Activated T-cell treated with anti-CD3 and anti-CD28 coated beads, Interleukin-2, amount 50 U/mL, for 1 hour (primary cell): ENCODE results near the gene ADD2.
"Not testable (repeated sequence)": the region's sequence is repeated elsewhere in the genome, so short reads cannot be mapped to it uniquely, and the experiment has no call there.

ENCODE experiments used
- DNase-seq: peaks from one replicate; pipeline ENCODE4 v3.0.0-alpha.2; 2020

Gene ADD2, protein sequence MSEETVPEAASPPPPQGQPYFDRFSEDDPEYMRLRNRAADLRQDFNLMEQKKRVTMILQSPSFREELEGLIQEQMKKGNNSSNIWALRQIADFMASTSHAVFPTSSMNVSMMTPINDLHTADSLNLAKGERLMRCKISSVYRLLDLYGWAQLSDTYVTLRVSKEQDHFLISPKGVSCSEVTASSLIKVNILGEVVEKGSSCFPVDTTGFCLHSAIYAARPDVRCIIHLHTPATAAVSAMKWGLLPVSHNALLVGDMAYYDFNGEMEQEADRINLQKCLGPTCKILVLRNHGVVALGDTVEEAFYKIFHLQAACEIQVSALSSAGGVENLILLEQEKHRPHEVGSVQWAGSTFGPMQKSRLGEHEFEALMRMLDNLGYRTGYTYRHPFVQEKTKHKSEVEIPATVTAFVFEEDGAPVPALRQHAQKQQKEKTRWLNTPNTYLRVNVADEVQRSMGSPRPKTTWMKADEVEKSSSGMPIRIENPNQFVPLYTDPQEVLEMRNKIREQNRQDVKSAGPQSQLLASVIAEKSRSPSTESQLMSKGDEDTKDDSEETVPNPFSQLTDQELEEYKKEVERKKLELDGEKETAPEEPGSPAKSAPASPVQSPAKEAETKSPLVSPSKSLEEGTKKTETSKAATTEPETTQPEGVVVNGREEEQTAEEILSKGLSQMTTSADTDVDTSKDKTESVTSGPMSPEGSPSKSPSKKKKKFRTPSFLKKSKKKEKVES

DNA sequence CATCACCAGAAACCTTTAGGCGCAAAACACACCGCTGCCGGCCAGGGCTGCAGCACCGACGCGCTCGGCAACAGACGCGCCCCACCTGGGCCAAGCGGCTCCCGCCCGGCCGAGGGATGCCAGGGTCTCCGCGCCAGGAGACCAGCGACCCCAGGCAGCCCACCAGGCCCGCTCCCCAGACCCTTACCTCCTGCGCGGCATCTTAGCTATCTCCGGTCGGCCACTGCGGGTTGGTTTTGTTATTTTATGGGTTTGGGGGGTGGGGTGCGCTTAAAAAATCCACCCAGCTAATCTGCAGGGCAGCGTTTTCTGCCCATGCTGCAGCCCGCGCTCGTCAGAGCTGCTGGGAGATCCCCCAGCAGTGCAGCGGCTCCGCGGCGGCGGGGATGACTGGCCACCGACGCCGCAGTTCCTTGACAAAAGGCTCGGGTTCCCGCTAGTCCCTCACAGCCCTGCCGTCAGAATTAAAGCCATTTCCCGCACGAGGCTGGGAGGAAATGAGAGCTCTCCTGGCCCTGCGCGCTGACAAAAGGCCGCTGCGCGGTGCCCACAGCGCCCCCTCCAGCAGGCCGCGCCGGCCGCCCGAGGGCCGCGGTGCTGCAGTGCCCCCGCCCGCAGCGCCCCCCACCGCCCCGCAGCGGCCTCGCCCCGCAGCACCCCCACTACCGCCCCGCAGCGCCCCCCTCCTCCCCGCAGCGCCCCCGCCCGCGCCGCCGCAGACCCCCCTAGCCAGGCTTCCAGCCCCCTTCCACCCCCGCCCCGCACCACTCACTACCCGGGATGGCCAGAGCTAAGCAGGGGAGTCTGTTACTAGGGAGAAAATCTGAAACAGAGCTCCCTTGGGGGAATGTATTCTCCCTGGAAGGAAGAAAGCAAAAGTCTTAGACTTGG is at the start of gene ADD2:
Gene ADD2 (minus strand): TSS at position 502 of the 891 bp plus-strand sequence. CDS start 61,792 bp downstream, outside the sequence.
- DNase-seq, result peak; percentile 56

DNA sequence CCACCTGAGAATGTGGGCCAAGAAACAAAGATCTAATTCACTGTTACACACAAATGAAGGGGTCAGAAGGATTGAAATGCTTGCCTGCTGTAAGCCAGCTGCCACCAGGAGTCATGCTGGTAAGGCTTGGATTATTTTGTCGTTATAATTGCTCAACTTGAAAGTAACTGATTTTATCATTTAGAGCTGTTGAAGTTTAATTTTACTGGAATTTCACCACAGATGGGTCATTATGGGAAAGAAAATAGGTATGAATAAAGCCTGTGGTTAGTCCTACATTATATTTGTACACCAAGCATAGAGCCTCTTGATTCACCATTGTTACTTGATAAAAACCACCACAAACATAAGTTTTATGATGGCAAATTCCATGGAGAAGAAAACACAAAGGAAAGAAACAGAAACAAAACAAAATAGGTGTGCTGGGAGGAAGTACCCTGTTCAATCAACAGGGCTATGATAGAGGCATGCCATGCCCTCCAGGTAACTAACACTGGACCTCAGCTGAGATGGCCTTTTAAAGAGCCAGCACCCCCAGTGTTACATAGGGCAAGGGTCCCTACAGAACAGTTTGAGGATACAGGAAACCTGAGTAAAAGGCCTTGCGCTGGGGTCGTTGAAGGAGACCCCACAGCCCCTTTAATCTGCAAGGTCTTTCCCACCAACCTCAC is 49.4 kb upstream of the ADD2 start:
- no peak for DNase-seq

DNA sequence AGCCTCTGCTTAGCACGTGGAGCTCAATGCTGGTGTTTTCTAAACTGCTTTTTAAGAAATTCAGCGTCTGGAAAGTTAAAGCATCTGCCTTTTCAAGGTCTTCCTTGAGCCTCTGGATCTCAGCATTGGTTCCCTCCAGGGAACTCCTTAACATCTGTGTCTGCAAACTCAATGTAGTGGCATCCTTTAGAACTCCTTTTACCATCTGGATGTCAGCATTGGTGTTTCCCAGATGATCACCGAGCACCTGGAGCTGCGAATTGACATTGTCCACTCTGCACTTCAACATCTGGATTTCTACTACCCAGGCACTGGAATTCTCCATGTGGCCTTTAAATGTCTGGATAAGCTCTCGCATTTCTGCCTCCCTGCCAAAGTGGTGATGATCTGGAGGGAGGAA is 48.7 kb upstream of the ADD2 start:
- DNase-seq, result no peak

DNA sequence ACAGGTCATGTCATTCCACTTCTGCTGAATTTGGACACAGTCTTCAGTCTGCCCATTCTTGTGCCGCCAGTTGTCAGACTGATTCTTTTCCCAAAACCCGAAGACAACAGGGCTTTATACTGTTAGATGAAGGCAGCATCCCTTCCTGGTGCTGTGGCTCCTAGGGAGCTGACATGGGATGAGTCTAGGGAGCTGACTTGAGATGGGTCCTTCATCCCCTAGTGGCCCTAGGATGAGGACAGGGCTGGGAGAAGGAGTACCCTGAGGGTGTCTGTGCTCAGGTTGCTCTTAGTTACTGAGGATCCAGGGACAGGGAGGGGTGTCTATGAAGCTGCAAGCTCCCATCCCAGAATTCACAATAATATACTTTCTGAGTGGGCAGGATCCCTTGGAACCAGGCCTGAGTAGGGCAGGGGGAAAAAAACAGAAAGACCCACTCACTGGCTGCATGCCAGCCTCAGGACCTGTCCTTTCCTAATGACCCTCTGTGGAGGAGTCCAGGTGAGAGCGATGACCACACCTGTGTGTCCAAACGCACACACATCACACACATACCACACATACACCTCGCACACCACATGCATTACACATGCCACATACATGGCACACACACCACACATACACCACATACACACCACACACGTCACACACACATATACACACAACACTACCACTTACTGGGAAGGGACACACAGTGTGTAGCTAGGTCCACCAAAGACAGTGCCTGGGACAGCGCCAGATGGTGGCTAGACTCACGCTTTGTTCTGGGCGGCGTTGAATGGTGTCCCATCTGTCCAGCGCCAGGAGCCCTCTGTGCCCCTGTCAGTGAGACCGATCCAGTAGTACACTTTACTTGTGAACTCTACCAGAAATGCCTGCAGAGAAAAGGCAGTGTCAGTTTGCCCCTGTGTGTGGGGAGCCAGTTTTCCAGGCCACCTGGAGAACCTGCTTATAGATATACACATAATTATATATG is 41.3 kb upstream of the ADD2 start:
- DNase-seq, result no peak

DNA sequence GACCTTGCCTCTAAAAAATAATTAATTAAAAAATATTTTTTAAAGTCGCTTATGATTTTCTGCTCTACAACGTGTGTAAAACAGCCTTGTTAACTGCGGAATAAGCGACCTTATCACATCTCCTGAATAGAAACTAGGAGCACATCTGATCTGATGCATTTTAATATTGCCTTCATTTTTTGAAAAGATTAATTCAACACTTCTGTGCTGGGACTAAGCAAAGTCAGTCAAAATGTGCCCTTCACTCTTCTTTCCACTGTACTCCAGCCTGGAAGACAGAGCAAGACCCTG is 39.8 kb upstream of the ADD2 start:
- no peak for DNase-seq

DNA sequence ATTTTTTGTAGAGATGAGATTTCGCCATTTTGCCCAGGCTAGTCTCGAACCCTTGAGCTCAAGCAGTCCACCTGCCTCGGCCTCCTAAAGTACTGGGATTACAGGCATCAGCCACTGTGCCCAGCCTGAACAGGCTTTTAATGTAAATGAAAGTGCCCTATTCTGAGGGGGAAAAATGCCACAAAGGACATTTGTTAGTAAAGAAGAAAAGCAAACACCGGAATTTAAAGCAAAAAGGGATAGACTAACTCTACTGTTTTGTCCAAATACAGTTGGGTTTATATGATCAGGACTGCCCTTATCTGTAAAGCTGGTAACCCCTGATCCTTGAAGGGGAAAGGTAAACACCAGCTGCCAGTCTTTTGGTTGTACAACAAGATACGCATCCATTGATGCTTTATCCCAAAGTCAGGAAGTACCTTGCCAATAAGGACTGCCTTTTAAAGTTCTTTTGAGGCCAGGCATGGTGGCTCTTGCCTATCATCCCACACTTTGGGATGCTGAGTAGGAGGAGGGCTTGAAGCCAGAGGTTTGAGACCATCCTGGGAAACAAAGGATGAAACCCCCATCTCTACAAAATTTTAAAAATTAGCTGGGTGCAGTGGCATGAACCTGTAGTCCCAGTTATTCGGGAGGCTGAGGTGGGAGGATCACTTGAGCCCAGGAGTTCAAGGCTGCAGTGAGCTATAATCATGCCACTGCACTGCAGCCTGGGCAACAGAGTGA is 39.3 kb upstream of the ADD2 start:
- no peak for DNase-seq

DNA sequence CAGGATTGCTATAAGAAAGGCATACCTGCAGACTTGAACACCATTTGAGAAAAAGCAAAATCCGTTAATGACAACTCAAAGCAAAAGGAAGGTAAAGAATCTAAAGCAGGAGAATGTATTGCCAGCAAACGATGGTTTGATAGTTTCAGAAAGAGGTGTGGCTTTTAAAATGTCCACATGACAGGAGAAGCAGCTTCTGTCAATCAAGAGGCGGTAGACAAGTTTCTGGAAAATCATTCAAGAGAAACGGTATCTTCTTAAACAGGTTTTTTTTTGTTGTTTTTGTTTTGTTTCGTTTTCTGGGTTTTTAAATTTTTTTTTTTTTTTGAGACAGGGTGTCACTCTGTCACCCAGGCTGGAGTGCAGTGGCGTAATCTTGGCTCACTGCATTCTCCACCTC is 38.6 kb upstream of the ADD2 start:
- no peak for DNase-seq

DNA sequence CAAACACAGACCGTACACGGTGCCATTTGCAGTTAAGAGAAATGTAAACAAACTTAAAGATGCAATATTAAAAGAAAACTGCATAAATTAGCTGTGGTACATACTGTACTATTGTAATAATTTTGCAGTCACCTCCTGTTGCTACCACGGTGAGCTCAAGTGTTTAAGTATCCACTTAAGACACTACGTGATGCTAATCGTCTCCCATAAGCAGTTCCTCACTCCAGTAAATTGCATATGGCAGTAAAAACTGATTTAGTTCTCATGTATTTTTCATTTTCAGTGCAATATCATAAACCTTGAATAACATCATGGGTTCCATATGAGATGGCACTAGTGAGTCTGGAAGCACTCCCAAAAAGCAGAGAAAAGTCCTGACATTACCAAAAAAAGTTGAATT is 38.0 kb upstream of the ADD2 start:
- no peak for DNase-seq

DNA sequence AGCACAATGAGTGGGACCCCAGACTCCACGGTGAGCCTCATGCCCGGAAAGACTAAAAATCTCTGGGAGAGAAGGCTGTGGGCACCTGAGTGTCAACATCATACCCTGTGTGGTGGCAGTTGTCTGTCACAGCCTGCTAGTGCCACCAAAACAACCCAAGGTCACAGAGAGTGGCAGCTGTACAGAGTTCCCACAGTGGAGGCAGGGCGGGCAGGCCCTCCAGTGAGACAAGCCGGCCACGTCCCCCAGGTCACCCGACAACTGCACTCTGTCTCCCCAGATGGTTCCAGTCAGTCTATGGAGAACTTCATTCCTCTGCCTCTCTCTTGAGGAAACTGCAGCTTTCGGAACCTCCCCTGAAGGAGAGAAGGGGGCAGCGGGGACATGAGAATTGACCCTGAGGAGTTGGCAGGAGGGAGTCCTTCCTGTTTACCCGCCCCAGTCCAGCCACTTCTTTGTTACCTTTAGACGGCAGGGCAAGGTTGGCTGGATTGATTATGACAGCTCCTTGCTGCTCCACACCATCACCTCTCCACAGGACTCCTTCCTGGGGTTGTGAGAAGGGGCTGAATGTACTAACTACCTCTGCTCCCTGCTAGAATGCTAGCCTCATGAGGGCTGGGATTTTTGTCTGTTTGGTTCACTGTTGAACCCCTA is 33.7 kb upstream of the ADD2 start:
- no peak for DNase-seq

DNA sequence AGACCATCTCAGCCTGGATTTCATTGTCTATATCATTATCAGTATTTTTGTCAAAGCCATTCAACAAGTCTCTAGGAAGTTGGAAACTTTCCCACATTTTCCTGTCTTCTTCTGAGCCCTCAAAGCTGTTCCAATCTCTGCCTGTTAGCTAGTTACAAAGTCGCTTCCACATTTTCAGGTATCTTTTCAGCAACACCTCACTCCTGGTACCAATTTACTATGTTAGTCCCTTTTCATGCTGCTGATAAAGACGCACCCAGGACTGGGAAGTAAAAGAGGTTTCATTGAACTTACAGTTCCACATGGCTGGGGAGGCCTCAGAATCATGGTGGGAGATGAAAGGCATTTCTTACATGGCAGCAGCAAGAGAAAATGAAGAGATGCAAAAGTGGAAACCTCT is 31.7 kb upstream of the ADD2 start:
- no peak for DNase-seq

DNA sequence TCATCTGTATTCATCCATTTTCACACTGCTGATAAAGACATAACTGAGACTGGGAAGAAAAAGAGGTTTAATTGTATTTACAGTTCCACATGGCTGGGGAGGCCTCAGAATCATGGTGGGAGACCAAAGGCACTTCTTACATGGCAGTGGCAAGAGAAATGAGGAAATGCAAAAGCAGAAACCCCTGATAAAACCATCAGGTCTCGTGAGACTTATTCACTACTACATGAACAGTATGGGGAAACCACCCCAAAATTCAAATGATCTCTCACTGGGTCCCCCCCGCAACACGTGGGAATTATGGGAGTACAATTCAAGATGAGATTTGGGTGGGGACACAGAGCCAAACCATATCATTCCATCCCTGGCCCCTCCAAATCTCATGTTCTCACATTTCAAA is 30.0 kb upstream of the ADD2 start:
- DNase-seq, result not testable (repeated sequence)

DNA sequence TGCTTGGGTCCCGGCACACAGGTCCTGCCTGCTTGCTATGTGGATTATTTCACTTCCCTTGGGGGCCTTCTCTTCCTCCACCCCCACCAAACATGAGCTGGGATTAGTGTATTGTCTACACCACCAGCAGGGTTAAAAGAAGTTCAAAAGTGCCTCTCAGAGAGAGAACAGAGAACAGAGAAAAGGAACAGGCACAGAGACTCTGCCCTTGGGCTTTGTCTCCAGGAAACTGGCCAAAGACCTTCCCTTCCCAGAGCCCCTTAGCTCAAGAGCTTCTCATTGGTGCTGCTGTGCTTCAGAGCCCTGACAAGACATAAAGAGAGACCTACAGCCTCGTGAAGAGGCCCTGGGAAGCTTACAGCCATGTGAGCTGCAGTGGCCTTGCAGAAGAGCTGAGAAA is 29.5 kb upstream of the ADD2 start:
- DNase-seq, result no peak

DNA sequence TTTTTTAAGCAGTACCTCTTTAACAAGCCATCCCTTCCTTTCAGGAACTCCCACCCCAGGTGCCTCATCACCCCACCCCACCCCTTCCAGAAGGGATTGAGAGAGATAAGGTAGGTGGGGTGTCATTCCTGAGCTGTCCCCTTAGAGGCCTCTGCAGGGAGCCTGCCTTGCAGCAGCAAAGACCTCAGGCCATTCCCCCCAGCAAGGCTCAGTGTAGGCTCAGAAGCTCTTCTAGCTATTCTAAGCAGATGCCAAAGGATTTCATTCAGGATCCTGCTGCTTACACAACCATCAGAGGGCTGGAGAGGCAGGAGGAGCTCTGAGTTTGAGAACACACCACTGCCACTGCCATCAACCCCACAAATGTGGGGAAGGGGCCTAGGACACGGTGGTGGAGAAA is 28.3 kb upstream of the ADD2 start:
- no peak for DNase-seq

DNA sequence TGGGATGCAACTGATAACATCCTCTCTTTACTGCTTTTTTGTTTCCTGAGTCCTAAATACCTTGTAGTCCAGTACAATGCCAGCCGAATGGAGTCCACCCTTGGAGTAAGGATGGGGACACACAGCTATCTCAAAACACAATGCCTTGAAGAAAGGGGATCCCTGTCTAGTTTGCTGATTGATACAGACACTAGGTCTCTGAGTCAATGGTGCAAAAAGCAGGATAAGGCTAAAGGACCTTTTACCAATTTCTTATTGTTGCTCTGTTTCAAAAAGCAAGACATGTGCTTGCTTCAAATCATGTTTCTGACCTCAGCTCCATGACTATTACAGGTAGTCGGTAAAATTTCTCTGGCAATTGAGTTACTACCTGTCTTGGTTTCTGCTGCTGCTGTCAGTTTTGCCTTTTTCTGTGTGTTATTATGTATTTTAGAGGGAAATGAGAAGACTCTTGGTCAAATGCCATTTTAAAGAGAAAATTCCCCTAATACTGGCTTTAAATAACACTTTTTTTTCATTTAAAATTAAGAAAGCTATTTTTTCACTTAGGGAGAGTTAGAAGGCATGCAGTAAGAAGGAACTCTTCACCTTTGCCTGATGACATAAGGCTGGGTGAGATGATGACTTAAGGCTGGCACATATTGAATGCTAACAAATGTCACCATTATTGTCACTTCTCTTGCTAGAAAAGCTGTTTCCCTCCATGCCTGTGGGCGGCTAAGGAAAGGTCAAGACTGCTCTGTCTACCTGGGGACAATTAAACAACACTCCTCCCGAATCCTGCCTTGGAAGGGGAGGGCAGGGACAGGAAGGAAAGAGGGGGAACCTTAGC is 27.4 kb upstream of the ADD2 start:
- no peak for DNase-seq

DNA sequence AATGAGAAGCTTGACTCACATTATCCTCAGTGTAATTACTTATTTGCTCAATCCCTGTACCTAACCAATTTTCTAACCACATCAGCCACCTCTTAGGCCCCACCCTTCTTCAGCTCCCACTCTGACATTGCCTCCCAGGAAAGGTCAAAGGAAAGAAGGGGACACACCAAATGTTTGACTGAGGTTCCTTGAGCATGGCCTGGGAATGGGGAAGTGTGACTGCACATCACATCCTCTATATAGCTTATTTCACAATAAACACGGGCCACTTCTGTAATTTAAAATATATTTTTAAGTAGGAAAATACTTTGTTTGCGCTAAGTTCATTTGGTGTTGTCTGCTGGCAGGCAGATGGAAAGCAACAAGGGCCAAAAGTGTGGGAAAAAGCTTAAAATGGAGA is 25.4 kb upstream of the ADD2 start:
- no peak for DNase-seq

DNA sequence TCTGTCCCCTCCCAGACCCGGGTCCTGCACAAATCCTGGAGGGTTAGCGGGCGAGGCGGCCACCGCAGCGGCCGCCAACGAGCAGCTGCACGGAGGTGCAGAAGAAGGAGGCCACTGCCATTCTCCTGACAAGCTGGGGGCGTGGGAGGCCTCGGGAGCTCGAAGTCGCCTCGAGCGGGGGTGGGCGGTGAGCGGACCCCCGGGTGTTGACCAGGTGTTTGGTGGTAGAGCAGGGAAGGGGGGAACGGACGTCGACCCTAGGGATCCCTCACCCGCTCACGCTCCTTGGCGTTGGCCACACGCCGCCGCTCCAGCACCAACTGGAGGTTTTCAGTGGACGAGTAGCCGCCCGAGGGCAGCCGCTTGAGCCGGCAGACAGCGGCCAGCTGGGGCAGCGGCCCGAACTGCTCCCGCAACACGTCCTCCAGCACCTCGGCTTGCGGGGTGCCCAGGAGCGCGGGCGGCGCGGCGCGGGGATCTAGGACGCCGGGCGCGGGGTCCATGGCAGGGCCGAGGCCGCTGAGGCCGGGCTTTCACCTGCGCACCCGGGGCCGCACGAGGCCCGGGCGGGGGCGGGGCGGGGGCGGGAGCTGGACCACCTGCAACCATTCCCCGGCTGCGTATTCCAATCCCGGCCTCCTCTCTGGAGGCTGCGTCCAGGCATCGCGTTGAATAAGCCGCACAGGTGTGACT is 22.3 kb upstream of the ADD2 start, which contains the start of gene FIGLA:
Gene FIGLA (minus strand): TSS at position 508 of the 693 bp plus-strand sequence. CDS start 5 bp downstream, at position 503.
- no peak for DNase-seq

DNA sequence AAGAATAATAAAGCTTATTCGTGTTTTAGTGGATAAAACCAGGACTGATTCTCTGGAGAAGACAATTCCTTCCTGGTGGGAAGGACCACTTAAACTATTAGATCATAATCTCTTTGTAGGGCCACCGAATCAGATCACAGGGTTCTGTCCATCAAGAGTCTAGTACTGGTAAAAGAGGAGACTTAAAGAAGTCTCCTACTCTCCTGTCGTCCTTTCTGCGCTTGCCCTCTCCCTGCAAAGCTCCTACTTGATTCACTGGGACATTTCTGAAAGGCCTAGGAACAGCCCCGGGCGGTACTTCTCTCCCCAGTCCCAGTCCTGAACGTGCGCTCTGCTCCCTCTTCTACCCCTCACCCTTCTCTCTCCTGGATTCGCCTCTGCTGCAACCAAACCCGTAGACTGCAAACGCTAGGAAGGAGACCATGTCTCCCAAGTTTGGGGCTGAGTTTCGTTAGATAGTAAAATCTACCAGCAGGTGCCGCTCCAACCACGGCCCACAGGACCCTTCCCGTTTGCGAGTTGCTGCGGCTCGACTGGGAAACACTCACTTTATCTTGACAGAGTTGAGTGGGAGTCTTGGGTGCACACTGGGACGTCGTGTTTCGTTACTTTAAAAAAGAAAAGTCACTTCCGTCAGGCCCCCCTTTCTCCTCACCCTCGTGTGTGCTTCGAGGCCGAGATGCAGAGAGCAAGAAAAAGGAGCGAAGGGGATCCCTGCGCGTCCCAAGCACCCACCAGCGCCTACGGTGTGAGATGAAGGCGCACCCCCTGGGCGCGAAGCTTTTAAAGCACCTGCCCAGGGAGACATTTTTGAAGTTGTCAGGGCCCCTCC is 21.5 kb upstream of the ADD2 start:
- DNase-seq, result peak; percentile 68
